Activated B cell treated with CpG ODN at 0.5 μM for 24 hours (primary cell): ENCODE measurements around the gene ARID2. TPM values are rescaled to one million over a fixed set of nuclear protein-coding genes. Genes with fewer than 3 reads are reported as not detected.

Source experiments
- ATAC-seq: fragments of 200-7000 bp; cut with Tn5 transposase; one replicate; pipeline ENCODE4 v1.10.0; 2021; ENCODE audit warnings: low read depth, mild to moderate bottlenecking, moderate library complexity
- CTCF ChIA-PET: fragments of 350-600 bp; sonication (Branson Sonifier 250); formaldehyde crosslinking; loops from one replicate; lab custom pipeline; 2021; ENCODE audit warnings: antibody characterized with exemption; lab: Charles Lee
- POLR2A ChIA-PET: fragments of 350-600 bp; sonication (Branson Sonifier 250); formaldehyde crosslinking; loops from one replicate; lab custom pipeline; 2021; ENCODE audit warnings: antibody characterized with exemption; lab: Charles Lee
- DNase-seq: peaks from one replicate; pipeline ENCODE4 v3.0.0; 2022
- H3K27ac Mint-ChIP-seq: one replicate; pipeline ENCODE4 v1.8.0; 2020; ENCODE audit warnings: mixed read lengths
- H3K27me3 Mint-ChIP-seq: one replicate; pipeline ENCODE4 v1.8.0; 2021; ENCODE audit warnings: mixed read lengths
- H3K36me3 Mint-ChIP-seq: one replicate; pipeline ENCODE4 v1.8.0; 2021; ENCODE audit warnings: low read depth, mixed read lengths
- H3K4me1 Mint-ChIP-seq: one replicate; pipeline ENCODE4 v1.8.0; 2021; ENCODE audit warnings: mixed read lengths
- H3K4me3 Mint-ChIP-seq: one replicate; pipeline ENCODE4 v1.8.0; 2020; ENCODE audit warnings: mild to moderate bottlenecking, mixed read lengths
- H3K9me3 Mint-ChIP-seq: one replicate; pipeline ENCODE4 v1.8.0; 2020; ENCODE audit warnings: mixed read lengths
- CTCF ChIP-seq: fragments of 200-600 bp; IDR thresholded peaks from one replicate; pipeline ENCODE4 v1.8.0; 2022; ENCODE audit warnings: antibody characterized with exemption, mild to moderate bottlenecking
- intact Hi-C: fragments of 100-400 bp; cut with micrococcal nuclease; formaldehyde crosslinking; loops from one replicate; pipeline ENCODE4 v1.15.1; 2024
- total RNA-seq: library from RNA; stranded (reverse); gene quantifications from 2 replicates; pipeline ENCODE4 v1.2.3, GENCODE V29; 2022

Gene ARID2
- total RNA-seq, 1 donor from 2014 or later = 48.7 TPM

- DNase-seq = no peak
These were observed 27.2 kb downstream of the ARID2 start for GRCh38 chr12:45756666-45757065.

GRCh38 chr12:45757172-45757571 lies 27.7 kb downstream of the ARID2 start:
- Mint-ChIP-seq H3K36me3 (peaks cover 29% of the 10 kb centered on the region), H3K4me3 (no peak overlapping the region), H3K4me1 (peaks cover 18% of the 10 kb centered on the region), H3K27ac (no peak overlapping the region), H3K27me3 (no peaks in the 10 kb centered on the region), H3K9me3 (no peaks in the 10 kb centered on the region)
- DNase-seq = no peak
- POLR2A ChIA-PET = interaction anchor here (1.9 kb wide), 1 partner anchor 28 kb away, joined by 4 read pairs; the partner anchor contains the start of gene ARID2
- TF ChIP-seq CTCF = no peak
- ATAC-seq = no peak
- CTCF ChIA-PET = interaction anchor here (1.9 kb wide), 1 partner anchor 213 kb away, joined by 5 read pairs; no protein-coding TSS in a partner anchor
- intact Hi-C loops = no loop called here

More at GRCh38 chr12:45756666-45757065, 27.2 kb downstream of the ARID2 start:
- intact Hi-C loops = no loop called here
- no peak for TF ChIP-seq CTCF
- Mint-ChIP-seq H3K4me1 (peaks cover 19% of the 10 kb centered on the region), H3K4me3 (no peak overlapping the region), H3K27ac (no peak overlapping the region), H3K36me3 (peaks cover 30% of the 10 kb centered on the region), H3K9me3 (no peaks in the 10 kb centered on the region), H3K27me3 (no peaks in the 10 kb centered on the region)
- POLR2A ChIA-PET = interaction anchor here (1.9 kb wide), 1 partner anchor 28 kb away, joined by 4 read pairs; the partner anchor contains the start of gene ARID2
- CTCF ChIA-PET = interaction anchor here (1.9 kb wide), 1 partner anchor 213 kb away, joined by 5 read pairs; no protein-coding TSS in a partner anchor
- no peak for ATAC-seq

- POLR2A ChIA-PET = no interaction called here
- H3K36me3 Mint-ChIP-seq = peaks cover 13% of the 10 kb centered on the region
- H3K27me3 Mint-ChIP-seq = no peaks in the 10 kb centered on the region
- H3K9me3 Mint-ChIP-seq = no peaks in the 10 kb centered on the region
- H3K4me3 Mint-ChIP-seq = no peak overlapping the region
- H3K27ac Mint-ChIP-seq = no peak overlapping the region
- DNase-seq (no peak), ATAC-seq (no peak)
- intact Hi-C loops = no loop called here
- peaks cover 14% of the 10 kb centered on the region for H3K4me1 Mint-ChIP-seq
- no peak for TF ChIP-seq CTCF
- CTCF ChIA-PET = interaction anchor here (1.1 kb wide), 1 partner anchor 174 kb away, joined by 3 read pairs; no protein-coding TSS in a partner anchor
These were observed 30.8 kb downstream of the ARID2 start for GRCh38 chr12:45760333-45760732.

- CTCF ChIA-PET = interaction anchor here (0.9 to 1.5 kb wide), 6 partner anchors 10 to 1259 kb away, joined by 3 to 7 read pairs (median 3); no protein-coding TSS in a partner anchor
- DNase-seq = no peak
- peaks cover 8% of the 10 kb centered on the region for H3K36me3 Mint-ChIP-seq
- no peak for TF ChIP-seq CTCF
- H3K9me3 Mint-ChIP-seq = no peaks in the 10 kb centered on the region
- POLR2A ChIA-PET = interaction anchor here (0.8 to 1.2 kb wide), 2 partner anchors 33 to 35 kb away, joined by 3 read pairs; partner anchors contain the start of gene ARID2
- no peak overlapping the region for H3K27ac Mint-ChIP-seq
- intact Hi-C loops = loop anchor here (1.0 kb wide), 1 partner anchor 243 kb away; no protein-coding TSS in a partner anchor
- no peaks in the 10 kb centered on the region for H3K27me3 Mint-ChIP-seq
- H3K4me3 Mint-ChIP-seq = no peak overlapping the region
- no peak for ATAC-seq
- H3K4me1 Mint-ChIP-seq = peaks cover 12% of the 10 kb centered on the region
These were observed 32.9 kb downstream of the ARID2 start for GRCh38 chr12:45762185-45763110.

GRCh38 chr12:45763381-45763780 lies 33.9 kb downstream of the ARID2 start:
- no peak for DNase-seq
- POLR2A ChIA-PET = interaction anchor here (0.7 kb wide), 1 partner anchor 153 kb away, joined by 4 read pairs; no protein-coding TSS in a partner anchor
- Mint-ChIP-seq H3K4me1 (peaks cover 16% of the 10 kb centered on the region), H3K27ac (no peak overlapping the region), H3K27me3 (no peaks in the 10 kb centered on the region), H3K36me3 (peaks cover 13% of the 10 kb centered on the region), H3K9me3 (peaks cover 2% of the 10 kb centered on the region), H3K4me3 (no peak overlapping the region)
- intact Hi-C loops = no loop called here
- CTCF ChIA-PET = interaction anchor here (0.6 to 1.4 kb wide), 4 partner anchors 215 to 1258 kb away, joined by 3 read pairs; no protein-coding TSS in a partner anchor
- TF ChIP-seq CTCF = no peak
- no peak for ATAC-seq
